ENCODE data around the gene OR51B6.
"Not testable (repeated sequence)": the region's sequence is repeated elsewhere in the genome, so short reads cannot be mapped to it uniquely, and the experiment has no call there.

DNA sequence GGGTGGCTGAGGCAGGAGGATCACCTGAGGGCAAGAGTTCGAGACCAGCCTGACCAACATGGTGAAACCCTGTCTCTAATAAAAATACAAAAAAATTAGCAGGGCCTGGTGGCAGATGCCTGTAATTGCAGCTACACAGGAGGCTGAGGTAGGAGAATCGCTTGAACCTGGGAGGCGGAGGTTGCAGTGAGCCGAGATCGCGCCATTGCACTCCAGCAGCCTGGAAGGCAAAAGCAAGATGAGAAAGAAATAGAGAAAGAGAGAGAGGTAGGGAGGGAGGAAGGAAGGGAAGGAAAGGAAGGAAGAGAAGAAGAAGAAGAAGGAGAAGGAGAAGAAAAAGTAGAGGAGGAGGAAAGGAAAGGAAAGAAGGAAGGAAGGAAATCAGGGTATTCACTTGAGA, 15.1 kb downstream of the OR51B6 start:
- TF ChIP-seq CTCF, EP300, POLR2A (IDR thresholded peaks at IDR 0.05): not testable (repeated sequence)

Measured in ovary (tissue), 3 donors.